GM18519 (cell line): ENCODE results near the gene ITGAD.

Experiments
- ATAC-seq: cut with Tn5 transposase; IDR thresholded peaks from one replicate; pipeline ENCODE4 v1.9.1; 2021; ENCODE audit warnings: mild to moderate bottlenecking, moderate library complexity; ENCODE audit not compliant: unreplicated experiment, low FRiP score

Gene ITGAD

GRCh38 chr16:31473264-31473984 is 80.3 kb downstream of the ITGAD start:
- ATAC-seq = no peak

- no peak for ATAC-seq
Measured at GRCh38 chr16:31474173-31474714, 81.1 kb downstream of the ITGAD start.

GRCh38 chr16:31474773-31475738 is 81.9 kb downstream of the ITGAD start:
- ATAC-seq = no peak

- no peak for ATAC-seq
Measured at GRCh38 chr16:31475946-31476302, 82.8 kb downstream of the ITGAD start.
